SK-N-SH (cell line): ENCODE measurements around the gene LAPTM5. TPM values are rescaled to one million over a fixed set of nuclear protein-coding genes. Genes with fewer than 3 reads are reported as not detected.

Experiments used
- CTCF ChIA-PET: fragments of 300-600, 350-600 bp; formaldehyde crosslinking; extraction: SDS; loops from one replicate; lab custom pipeline; 2021; lab: Yijun Ruan, JAX
- POLR2A ChIA-PET: fragments of 350-600 bp; sonication (Branson Sonifier 250); formaldehyde crosslinking; extraction: SDS; loops from one replicate; lab custom pipeline; 2020; ENCODE audit warnings: antibody characterized with exemption, inconsistent platforms; lab: Yijun Ruan, JAX
- DNase-seq: peaks from one replicate; pipeline ENCODE4 v3.0.0; 2012
- H2AFZ ChIP-seq: fragments of 200-600 bp; sonication (generic); 2 replicates; pipeline ENCODE4 v1.8.1; 2016; ENCODE audit warnings: antibody characterized with exemption, mild to moderate bottlenecking, low read depth
- H3F3A ChIP-seq: fragments of 200-600 bp; sonication (generic); replicated peaks from 2 replicates; pipeline ENCODE3; 2016; ENCODE audit warnings: antibody characterized with exemption, mild to moderate bottlenecking; ENCODE audit not compliant: insufficient read depth
- H3K27ac ChIP-seq, 2 experiments: fragments of 200-500 bp in 1 of 2; fragments of 200-600 bp in 1 of 2; sonication (Bioruptor generic) in 1 of 2; sonication (generic), shearing (Covaris generic) in 1 of 2; 2 replicates each; pipeline versions ENCODE4 v1.5.1 to v1.6.1; 2014 to 2016; ENCODE audit warnings: low read depth in 2 of 2, inconsistent platforms in 1 of 2, low read length in 1 of 2, mild to moderate bottlenecking in 1 of 2, mixed read lengths in 1 of 2
- H3K27me3 ChIP-seq: fragments of 200-600 bp; sonication (generic), shearing (Covaris generic); 2 replicates; pipeline ENCODE4 v1.6.1; 2016; ENCODE audit warnings: mixed run types; ENCODE audit not compliant: insufficient read depth
- H3K36me3 ChIP-seq, 2 experiments: fragments of 200-500 bp in 1 of 2; fragments of 200-600 bp in 1 of 2; sonication (Bioruptor generic) in 1 of 2; sonication (generic) in 1 of 2; replicated peaks in 1 of 2; 2 replicates each; pipeline versions ENCODE3 to v1.5.1; 2014 to 2016; ENCODE audit warnings: low read length in 1 of 2, mild to moderate bottlenecking in 1 of 2; ENCODE audit not compliant: insufficient read depth in 2 of 2, control insufficient read depth in 1 of 2
- H3K4me1 ChIP-seq, 2 experiments: fragments of 200-500 bp in 1 of 2; fragments of 200-600 bp in 1 of 2; sonication (Bioruptor generic) in 1 of 2; sonication (generic), shearing (Covaris generic) in 1 of 2; 2 replicates each; pipeline versions ENCODE4 v1.5.1 to v1.6.1; 2014 to 2016; ENCODE audit warnings: low read depth in 1 of 2, low read length in 1 of 2, mixed run types in 1 of 2; ENCODE audit not compliant: insufficient read depth in 2 of 2, control insufficient read depth in 1 of 2
- H3K4me2 ChIP-seq: fragments of 200-600 bp; sonication (generic), shearing (Covaris generic); 2 replicates; pipeline ENCODE4 v1.6.1; 2017; ENCODE audit warnings: mixed run types
- H3K4me3 ChIP-seq, 2 experiments: fragments of 200-500 bp in 1 of 2; fragments of 200-600 bp in 1 of 2; sonication (Bioruptor generic) in 1 of 2; sonication (generic), shearing (Covaris generic) in 1 of 2; 2 replicates each; pipeline versions ENCODE4 v1.5.1 to v1.8.1; 2014 to 2016; ENCODE audit warnings: low read depth in 2 of 2, inconsistent platforms in 1 of 2, low read length in 1 of 2, mild to moderate bottlenecking in 1 of 2, mixed read lengths in 1 of 2, moderate library complexity in 1 of 2
- H3K79me2 ChIP-seq: fragments of 200-600 bp; sonication (generic); 2 replicates; pipeline ENCODE4 v1.8.1; 2017; ENCODE audit warnings: mild to moderate bottlenecking; ENCODE audit not compliant: insufficient read depth
- H3K9ac ChIP-seq: fragments of 200-600 bp; sonication (generic); 2 replicates; pipeline ENCODE4 v1.6.1; 2017; ENCODE audit warnings: mixed run types
- H3K9me2 ChIP-seq: fragments of 200-600 bp; sonication (generic); 2 replicates; pipeline ENCODE4 v1.6.1; 2017; ENCODE audit warnings: mixed run types
- H3K9me3 ChIP-seq: fragments of 200-600 bp; sonication (generic); 2 replicates; pipeline ENCODE4 v1.6.1; 2017; ENCODE audit warnings: mixed run types, mild to moderate bottlenecking, moderate library complexity
- H4K20me1 ChIP-seq: fragments of 200-600 bp; sonication (generic); 2 replicates; pipeline ENCODE4 v1.6.1; 2017; ENCODE audit warnings: mild to moderate bottlenecking, mixed run types; ENCODE audit not compliant: insufficient read depth
- CHD2 ChIP-seq: fragments of 150-350 bp; IDR thresholded peaks from 2 replicates; pipeline ENCODE4 v1.6.1; 2018; ENCODE audit warnings: low read length; ENCODE audit not compliant: partially characterized antibody
- ELF1 ChIP-seq: IDR thresholded peaks from 2 replicates; pipeline ENCODE4 v1.4.0; 2012
- EZH2phosphoT487 ChIP-seq: fragments of 200-600 bp; sonication (generic); IDR thresholded peaks from 2 replicates; pipeline ENCODE4 v1.6.1; 2017; ENCODE audit warnings: low read depth, mixed run types, mild to moderate bottlenecking, antibody characterized with exemption, moderate library complexity, borderline replicate concordance
- FOXM1 ChIP-seq: IDR thresholded peaks from 2 replicates; pipeline ENCODE4 v1.4.0; 2012; ENCODE audit warnings: low read depth, mild to moderate bottlenecking
- GABPA ChIP-seq: IDR thresholded peaks from 2 replicates; pipeline ENCODE4 v1.4.0; 2012; ENCODE audit warnings: low read depth, mild to moderate bottlenecking
- GATA2 ChIP-seq: sonication (generic); formaldehyde crosslinking; IDR thresholded peaks from 2 replicates; pipeline ENCODE4 v1.5.0; 2020; ENCODE audit warnings: mild to moderate bottlenecking, missing genetic modification reagents
- JUND ChIP-seq: IDR thresholded peaks from 2 replicates; pipeline ENCODE4 v1.4.0; 2012
- MEF2A ChIP-seq: IDR thresholded peaks from 2 replicates; pipeline ENCODE4 v1.4.0; 2012; ENCODE audit warnings: low read depth, borderline replicate concordance
- NFIC ChIP-seq: IDR thresholded peaks from 2 replicates; pipeline ENCODE4 v1.4.0; 2012; ENCODE audit warnings: borderline replicate concordance
- NRF1 ChIP-seq: IDR thresholded peaks from 2 replicates; pipeline ENCODE4 v1.6.1; 2012; ENCODE audit warnings: low read depth, mild to moderate bottlenecking, low read length
- RAD21 ChIP-seq: IDR thresholded peaks from 2 replicates; pipeline ENCODE4 v1.6.1; 2012; ENCODE audit warnings: mild to moderate bottlenecking, low read length
- RCOR1 ChIP-seq: fragments of 150-350 bp; IDR thresholded peaks from 2 replicates; pipeline ENCODE4 v1.6.1; 2017; ENCODE audit warnings: antibody characterized with exemption, low read length
- TAF1 ChIP-seq: IDR thresholded peaks from 2 replicates; pipeline ENCODE4 v1.6.1; 2012; ENCODE audit warnings: low read depth, mild to moderate bottlenecking, low read length, moderate library complexity, borderline replicate concordance
- TCF12 ChIP-seq: IDR thresholded peaks from 2 replicates; pipeline ENCODE4 v1.4.0; 2012
- TEAD4 ChIP-seq: IDR thresholded peaks from 2 replicates; pipeline ENCODE4 v1.4.0; 2012; ENCODE audit warnings: mild to moderate bottlenecking, borderline replicate concordance; ENCODE audit not compliant: insufficient read depth
- WGBS: methylation state at CpG from one replicate; pipeline ENCODE4 v1.1.6; 2017; ENCODE audit warnings: low lambda C conversion rate; 5-methylcytosine and 5-hydroxymethylcytosine counted together
- polyA plus RNA-seq, 3 experiments: library from polyadenylated mRNA; depleted of rRNA; stranded (reverse); fragments of >200 nt; gene quantifications; 2 replicates each; pipeline ENCODE4 v1.2.3, GENCODE V29; 2012
- TF ChIP-seq, protein P1 (sequence below): IDR thresholded peaks from 2 replicates; pipeline ENCODE4 v1.4.0; 2012; ENCODE audit warnings: low read depth, borderline replicate concordance
- TF ChIP-seq, protein P2 (sequence below): fragments of 200-600 bp; sonication (generic); IDR thresholded peaks from 2 replicates; pipeline ENCODE4 v1.6.1; 2017; ENCODE audit warnings: antibody characterized with exemption, mild to moderate bottlenecking, moderate library complexity
- TF ChIP-seq, protein P3 (sequence below): IDR thresholded peaks from 2 replicates; pipeline ENCODE4; 2012
- TF ChIP-seq, protein P4 (sequence below): fragments of 150-350 bp; IDR thresholded peaks from 2 replicates; pipeline ENCODE4 v1.6.1; 2017; ENCODE audit warnings: antibody characterized with exemption, low read length, low read depth, borderline replicate concordance
- TF ChIP-seq, protein P5 (sequence below): IDR thresholded peaks from 2 replicates; pipeline ENCODE4 v1.4.0; 2012; ENCODE audit warnings: low read depth, borderline replicate concordance

Gene LAPTM5
- polyA plus RNA-seq, 1 of the 3 experiments (the other 2 are of a cell fraction): 1.1 TPM

DNA sequence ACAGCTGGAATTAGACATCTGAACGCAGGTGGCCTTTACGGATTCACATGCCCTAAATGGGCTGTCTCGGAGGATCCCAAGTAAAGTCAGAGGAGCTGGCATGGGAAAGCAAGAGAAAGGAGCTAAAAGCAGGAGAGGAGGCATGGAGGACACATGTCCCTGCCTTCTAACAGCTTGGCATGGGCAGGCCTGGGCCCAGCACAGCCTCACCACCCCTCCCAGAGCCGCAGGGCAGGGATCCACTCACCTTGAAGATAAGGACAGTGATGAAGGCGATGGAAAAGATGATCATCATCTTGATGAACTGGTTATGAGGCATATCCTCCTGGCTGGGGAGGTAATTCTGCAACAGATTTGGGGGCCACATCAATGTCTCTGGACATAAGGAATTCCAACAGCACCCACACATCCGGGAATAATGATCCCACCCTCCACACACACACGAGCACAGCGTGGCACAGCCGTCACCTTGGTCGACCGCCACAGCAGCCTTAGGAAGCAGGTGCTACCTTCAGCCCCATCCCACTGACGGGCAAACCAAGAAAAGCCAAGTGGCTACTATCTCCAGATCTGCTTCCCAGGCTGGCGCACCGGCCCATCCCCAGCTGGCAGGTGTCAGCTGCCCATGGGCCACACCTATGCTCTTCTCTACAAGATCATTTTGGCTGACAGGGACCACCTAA, 20.1 kb downstream of the LAPTM5 start (continued):
- no peak for TF ChIP-seq ELF1
- no peak for TF ChIP-seq NFIC
- no peak for TF ChIP-seq GABPA
- no peak for TF ChIP-seq TAF1

DNA sequence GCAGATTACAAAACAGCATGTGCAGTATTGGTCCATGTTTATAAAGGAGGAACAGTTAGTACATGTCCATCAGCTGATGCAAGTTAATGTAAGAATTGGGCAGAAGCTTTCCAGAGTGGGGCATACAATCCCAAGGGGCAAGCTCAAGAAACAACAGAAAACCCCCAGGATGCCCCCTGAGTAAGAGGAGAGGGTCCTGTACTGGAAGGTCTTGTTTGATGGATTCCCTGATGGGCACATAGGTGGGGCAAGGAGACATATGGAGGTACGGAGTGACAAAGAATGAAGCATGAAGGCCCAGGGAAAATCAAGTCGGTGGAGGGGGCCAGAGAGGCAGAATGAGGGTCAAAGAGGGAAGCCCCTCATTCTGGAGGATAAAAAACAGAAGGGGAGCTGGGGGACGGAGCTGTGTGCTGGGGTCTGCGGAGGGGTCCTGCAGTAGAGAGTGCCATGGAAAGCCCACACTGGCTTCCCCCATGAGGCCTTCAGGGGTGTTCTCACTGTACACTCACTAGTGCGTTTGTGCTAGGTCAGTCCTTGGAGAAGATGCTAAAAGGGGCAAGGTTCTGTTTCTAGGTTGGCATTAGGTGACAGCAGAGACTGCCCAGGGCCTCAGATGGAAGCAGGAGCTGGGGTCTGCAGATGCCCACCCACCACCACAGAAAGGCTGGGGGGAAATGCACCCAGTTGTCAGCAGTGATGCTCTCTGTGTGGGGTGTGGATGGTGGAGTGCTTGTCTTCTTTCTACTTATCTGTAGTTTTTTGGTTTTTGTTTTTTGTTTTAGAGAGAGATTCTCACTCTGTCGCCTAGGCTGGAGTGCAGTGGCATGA, 21.7 kb downstream of the LAPTM5 start:
- CTCF ChIA-PET: interaction anchor here (0.6 to 3.1 kb wide), 7 partner anchors 17 to 175 kb away, joined by 3 to 11 read pairs (median 5); no protein-coding TSS in a partner anchor
- POLR2A ChIA-PET: no interaction called here
- Histone ChIP-seq H3K9me3 (no peaks in the 10 kb centered on the region), H3K27me3 (no peaks in the 10 kb centered on the region), H3K9me2 (no peaks in the 10 kb centered on the region), H3K79me2 (no peaks in the 10 kb centered on the region), H3K9ac (no peak overlapping the region), H3K4me2 (no peak overlapping the region)
- DNase-seq: no peak
- TF ChIP-seq, protein P1, sequence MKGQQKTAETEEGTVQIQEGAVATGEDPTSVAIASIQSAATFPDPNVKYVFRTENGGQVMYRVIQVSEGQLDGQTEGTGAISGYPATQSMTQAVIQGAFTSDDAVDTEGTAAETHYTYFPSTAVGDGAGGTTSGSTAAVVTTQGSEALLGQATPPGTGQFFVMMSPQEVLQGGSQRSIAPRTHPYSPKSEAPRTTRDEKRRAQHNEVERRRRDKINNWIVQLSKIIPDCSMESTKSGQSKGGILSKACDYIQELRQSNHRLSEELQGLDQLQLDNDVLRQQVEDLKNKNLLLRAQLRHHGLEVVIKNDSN: no peak
- TF ChIP-seq ELF1: no peak
- no peak for TF ChIP-seq CHD2
- no peak for TF ChIP-seq NRF1
- TF ChIP-seq, protein P2, sequence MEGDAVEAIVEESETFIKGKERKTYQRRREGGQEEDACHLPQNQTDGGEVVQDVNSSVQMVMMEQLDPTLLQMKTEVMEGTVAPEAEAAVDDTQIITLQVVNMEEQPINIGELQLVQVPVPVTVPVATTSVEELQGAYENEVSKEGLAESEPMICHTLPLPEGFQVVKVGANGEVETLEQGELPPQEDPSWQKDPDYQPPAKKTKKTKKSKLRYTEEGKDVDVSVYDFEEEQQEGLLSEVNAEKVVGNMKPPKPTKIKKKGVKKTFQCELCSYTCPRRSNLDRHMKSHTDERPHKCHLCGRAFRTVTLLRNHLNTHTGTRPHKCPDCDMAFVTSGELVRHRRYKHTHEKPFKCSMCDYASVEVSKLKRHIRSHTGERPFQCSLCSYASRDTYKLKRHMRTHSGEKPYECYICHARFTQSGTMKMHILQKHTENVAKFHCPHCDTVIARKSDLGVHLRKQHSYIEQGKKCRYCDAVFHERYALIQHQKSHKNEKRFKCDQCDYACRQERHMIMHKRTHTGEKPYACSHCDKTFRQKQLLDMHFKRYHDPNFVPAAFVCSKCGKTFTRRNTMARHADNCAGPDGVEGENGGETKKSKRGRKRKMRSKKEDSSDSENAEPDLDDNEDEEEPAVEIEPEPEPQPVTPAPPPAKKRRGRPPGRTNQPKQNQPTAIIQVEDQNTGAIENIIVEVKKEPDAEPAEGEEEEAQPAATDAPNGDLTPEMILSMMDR: no peak
- no peak for TF ChIP-seq EZH2phosphoT487
- no peak for TF ChIP-seq JUND
- no peak for TF ChIP-seq RCOR1
- TF ChIP-seq, protein P3, sequence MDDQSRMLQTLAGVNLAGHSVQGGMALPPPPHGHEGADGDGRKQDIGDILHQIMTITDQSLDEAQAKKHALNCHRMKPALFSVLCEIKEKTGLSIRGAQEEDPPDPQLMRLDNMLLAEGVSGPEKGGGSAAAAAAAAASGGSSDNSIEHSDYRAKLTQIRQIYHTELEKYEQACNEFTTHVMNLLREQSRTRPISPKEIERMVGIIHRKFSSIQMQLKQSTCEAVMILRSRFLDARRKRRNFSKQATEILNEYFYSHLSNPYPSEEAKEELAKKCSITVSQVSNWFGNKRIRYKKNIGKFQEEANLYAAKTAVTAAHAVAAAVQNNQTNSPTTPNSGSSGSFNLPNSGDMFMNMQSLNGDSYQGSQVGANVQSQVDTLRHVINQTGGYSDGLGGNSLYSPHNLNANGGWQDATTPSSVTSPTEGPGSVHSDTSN: no peak
- TF ChIP-seq, protein P4, sequence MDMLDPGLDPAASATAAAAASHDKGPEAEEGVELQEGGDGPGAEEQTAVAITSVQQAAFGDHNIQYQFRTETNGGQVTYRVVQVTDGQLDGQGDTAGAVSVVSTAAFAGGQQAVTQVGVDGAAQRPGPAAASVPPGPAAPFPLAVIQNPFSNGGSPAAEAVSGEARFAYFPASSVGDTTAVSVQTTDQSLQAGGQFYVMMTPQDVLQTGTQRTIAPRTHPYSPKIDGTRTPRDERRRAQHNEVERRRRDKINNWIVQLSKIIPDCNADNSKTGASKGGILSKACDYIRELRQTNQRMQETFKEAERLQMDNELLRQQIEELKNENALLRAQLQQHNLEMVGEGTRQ: no peak
- TF ChIP-seq GATA2: no peak
- no peak for TF ChIP-seq TEAD4
- TF ChIP-seq, protein P5, sequence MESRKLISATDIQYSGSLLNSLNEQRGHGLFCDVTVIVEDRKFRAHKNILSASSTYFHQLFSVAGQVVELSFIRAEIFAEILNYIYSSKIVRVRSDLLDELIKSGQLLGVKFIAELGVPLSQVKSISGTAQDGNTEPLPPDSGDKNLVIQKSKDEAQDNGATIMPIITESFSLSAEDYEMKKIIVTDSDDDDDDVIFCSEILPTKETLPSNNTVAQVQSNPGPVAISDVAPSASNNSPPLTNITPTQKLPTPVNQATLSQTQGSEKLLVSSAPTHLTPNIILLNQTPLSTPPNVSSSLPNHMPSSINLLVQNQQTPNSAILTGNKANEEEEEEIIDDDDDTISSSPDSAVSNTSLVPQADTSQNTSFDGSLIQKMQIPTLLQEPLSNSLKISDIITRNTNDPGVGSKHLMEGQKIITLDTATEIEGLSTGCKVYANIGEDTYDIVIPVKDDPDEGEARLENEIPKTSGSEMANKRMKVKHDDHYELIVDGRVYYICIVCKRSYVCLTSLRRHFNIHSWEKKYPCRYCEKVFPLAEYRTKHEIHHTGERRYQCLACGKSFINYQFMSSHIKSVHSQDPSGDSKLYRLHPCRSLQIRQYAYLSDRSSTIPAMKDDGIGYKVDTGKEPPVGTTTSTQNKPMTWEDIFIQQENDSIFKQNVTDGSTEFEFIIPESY: no peak
- no peak for TF ChIP-seq TCF12
- TF ChIP-seq FOXM1: no peak
- no peak for TF ChIP-seq MEF2A
- no peak for TF ChIP-seq RAD21
- TF ChIP-seq, all 33 proteins: peak for 0
- 74% methylated on average over 6 of the region's 6 CpGs for WGBS
- Histone ChIP-seq H3K4me1 (peaks cover 0 to 6% of the 10 kb centered on the region in 2 experiments; a peak in 1 of 4 replicates), H3K36me3 (no peaks in the 10 kb centered on the region), H2AFZ (no peak overlapping the region), H4K20me1 (no peaks in the 10 kb centered on the region), H3F3A (peaks cover 6% of the 10 kb centered on the region), H3K4me3 (no peak overlapping the region), H3K27ac (no peak overlapping the region)
